Ishikawa (cell line): Measurements from ENCODE around the gene NFIB.

ENCODE experiments used
- CEBPB ChIP-seq: IDR thresholded peaks from 2 replicates; pipeline ENCODE4 v1.6.1; 2012
- CREB1 ChIP-seq: IDR thresholded peaks from 2 replicates; pipeline ENCODE4 v1.6.1; 2012; ENCODE audit warnings: low read depth
- EGR1 ChIP-seq: IDR thresholded peaks from 2 replicates; pipeline ENCODE4 v1.6.1; 2012
- EP300 ChIP-seq: IDR thresholded peaks from 2 replicates; pipeline ENCODE4 v1.6.1; 2012; ENCODE audit warnings: borderline replicate concordance
- FOXM1 ChIP-seq: IDR thresholded peaks from 2 replicates; pipeline ENCODE4 v1.6.1; 2012; ENCODE audit warnings: low read depth, borderline replicate concordance
- NFIC ChIP-seq: IDR thresholded peaks from 2 replicates; pipeline ENCODE4 v1.6.1; 2012
- RAD21 ChIP-seq: IDR thresholded peaks from 2 replicates; pipeline ENCODE4 v1.6.1; 2012; ENCODE audit warnings: low read depth
- TAF1 ChIP-seq: IDR thresholded peaks from 2 replicates; pipeline ENCODE4 v1.6.1; 2012; ENCODE audit warnings: low read depth, mild to moderate bottlenecking
- TCF12 ChIP-seq: IDR thresholded peaks from 2 replicates; pipeline ENCODE4 v1.6.1; 2012; ENCODE audit warnings: low read depth
- TEAD4 ChIP-seq: IDR thresholded peaks from 2 replicates; pipeline ENCODE4 v1.6.1; 2012
- YY1 ChIP-seq: IDR thresholded peaks from 2 replicates; pipeline ENCODE4 v1.6.1; 2012; ENCODE audit warnings: low read depth
- ZBTB7A ChIP-seq: IDR thresholded peaks from 2 replicates; pipeline ENCODE4 v1.6.1; 2012; ENCODE audit warnings: low read depth
- TF ChIP-seq, protein P1 (sequence below): IDR thresholded peaks from 2 replicates; pipeline ENCODE4 v1.6.1; 2012
- TF ChIP-seq, protein P2 (sequence below): IDR thresholded peaks from 2 replicates; pipeline ENCODE4 v1.6.1; 2012; ENCODE audit warnings: low read depth, mild to moderate bottlenecking
- TF ChIP-seq, protein P3 (sequence below): IDR thresholded peaks from 2 replicates; pipeline ENCODE4 v1.6.1; 2012

Gene NFIB

DNA sequence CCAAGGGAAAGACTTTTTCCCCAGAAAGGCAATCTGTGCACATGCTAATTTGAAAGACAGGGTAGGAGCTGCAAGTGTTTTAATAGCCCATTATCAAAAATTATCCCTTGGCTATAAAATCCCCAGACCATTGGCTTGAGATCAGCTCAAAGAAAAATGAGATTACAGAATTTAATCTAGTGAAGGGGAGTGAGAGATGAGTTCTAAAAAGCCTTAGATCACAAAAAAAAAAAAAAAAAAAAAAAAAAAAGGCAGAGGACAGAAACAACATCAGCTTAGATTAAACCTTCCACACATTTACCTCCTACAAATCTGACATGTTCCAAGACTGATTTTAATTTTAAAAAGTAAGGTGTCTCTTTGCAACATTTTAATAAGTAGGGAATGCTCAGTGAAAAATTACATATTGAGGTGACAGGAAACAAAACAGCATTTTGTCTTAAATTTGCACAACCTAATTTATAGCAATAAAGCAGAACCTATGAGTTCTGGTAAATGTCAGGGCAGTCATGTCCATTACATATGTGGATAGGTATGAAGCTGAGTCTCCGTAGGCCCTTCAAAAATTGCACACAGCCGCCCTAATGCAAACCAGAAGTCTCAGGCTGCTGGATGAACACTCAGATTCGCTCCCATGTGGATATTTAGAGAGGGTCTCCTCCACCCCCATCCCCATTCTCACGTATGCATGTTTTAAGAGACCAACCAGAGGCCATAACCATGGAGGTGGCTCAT is 43.4 kb downstream of the NFIB start:
- TF ChIP-seq TAF1 (no peak), CEBPB (no peak), RAD21 (no peak), FOXM1 (no peak), TCF12 (no peak)
- TF ChIP-seq, protein P1, sequence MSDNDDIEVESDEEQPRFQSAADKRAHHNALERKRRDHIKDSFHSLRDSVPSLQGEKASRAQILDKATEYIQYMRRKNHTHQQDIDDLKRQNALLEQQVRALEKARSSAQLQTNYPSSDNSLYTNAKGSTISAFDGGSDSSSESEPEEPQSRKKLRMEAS: no peak
- TF ChIP-seq, protein P2, sequence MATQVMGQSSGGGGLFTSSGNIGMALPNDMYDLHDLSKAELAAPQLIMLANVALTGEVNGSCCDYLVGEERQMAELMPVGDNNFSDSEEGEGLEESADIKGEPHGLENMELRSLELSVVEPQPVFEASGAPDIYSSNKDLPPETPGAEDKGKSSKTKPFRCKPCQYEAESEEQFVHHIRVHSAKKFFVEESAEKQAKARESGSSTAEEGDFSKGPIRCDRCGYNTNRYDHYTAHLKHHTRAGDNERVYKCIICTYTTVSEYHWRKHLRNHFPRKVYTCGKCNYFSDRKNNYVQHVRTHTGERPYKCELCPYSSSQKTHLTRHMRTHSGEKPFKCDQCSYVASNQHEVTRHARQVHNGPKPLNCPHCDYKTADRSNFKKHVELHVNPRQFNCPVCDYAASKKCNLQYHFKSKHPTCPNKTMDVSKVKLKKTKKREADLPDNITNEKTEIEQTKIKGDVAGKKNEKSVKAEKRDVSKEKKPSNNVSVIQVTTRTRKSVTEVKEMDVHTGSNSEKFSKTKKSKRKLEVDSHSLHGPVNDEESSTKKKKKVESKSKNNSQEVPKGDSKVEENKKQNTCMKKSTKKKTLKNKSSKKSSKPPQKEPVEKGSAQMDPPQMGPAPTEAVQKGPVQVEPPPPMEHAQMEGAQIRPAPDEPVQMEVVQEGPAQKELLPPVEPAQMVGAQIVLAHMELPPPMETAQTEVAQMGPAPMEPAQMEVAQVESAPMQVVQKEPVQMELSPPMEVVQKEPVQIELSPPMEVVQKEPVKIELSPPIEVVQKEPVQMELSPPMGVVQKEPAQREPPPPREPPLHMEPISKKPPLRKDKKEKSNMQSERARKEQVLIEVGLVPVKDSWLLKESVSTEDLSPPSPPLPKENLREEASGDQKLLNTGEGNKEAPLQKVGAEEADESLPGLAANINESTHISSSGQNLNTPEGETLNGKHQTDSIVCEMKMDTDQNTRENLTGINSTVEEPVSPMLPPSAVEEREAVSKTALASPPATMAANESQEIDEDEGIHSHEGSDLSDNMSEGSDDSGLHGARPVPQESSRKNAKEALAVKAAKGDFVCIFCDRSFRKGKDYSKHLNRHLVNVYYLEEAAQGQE: no peak

DNA sequence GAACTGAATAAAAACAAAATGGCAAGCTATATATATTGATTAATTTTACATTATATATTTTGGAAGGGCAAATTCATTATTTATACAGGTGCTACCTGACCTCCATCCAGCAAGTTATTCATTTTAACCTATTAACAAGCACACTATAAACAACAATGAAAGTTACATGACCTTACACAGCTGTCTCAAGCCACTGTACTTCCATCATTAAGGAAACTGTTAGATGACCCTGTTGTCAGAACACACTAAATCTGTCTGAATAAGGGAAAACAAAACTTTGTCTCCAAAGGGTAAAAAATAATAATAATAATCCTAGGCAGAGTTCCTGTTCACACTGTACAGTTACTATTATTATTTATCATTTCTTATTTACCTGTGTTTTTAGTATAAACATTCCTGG is 44.0 kb downstream of the NFIB start:
- no peak for TF ChIP-seq CREB1
- TF ChIP-seq TCF12: no peak
- no peak for TF ChIP-seq EP300
- no peak for TF ChIP-seq TAF1
- TF ChIP-seq YY1: no peak
- TF ChIP-seq, protein P3, sequence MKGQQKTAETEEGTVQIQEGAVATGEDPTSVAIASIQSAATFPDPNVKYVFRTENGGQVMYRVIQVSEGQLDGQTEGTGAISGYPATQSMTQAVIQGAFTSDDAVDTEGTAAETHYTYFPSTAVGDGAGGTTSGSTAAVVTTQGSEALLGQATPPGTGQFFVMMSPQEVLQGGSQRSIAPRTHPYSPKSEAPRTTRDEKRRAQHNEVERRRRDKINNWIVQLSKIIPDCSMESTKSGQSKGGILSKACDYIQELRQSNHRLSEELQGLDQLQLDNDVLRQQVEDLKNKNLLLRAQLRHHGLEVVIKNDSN: no peak
- TF ChIP-seq TEAD4: no peak
- no peak for TF ChIP-seq NFIC
- no peak for TF ChIP-seq FOXM1
- TF ChIP-seq RAD21: no peak
- TF ChIP-seq ZBTB7A: no peak
- TF ChIP-seq, protein P1: no peak
- TF ChIP-seq EGR1: no peak
- TF ChIP-seq, protein P2: no peak

DNA sequence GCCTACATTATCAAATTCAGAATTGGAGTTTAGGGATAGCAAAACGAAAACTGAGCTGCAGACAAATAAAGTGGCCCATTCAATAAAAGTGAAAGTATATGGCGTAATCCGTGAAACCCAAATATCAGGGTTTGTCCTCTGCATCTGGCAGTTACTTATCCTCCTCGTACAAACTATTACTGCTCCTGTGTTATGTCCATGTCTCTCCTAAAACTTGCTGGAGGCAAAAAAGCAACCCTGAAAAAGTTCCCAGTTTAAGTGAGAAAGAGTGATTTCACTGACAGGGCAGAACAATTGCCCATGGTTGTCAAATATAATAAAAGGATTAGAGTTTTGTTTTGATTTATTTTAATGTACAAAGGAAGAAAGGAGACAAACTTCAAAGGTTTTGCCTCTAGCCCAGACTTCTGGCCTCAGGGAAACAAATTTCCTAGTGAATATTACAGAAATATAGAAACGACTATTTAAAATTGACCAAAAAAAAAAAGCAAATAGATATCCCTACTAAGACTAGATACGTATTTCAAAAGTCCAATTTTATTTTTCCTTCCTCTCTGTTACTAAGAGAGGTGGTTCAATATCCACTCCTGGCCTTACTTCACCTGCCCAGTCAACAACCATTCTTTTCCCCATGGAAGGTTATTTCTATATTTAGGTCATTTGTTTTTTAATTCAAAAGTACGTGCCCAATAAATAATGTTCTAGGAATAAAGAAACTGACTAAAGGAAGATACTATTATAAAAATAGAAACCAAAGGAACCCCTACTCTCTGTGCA is 50.0 kb downstream of the NFIB start:
- TF ChIP-seq, protein P1: no peak
- TF ChIP-seq, protein P3: no peak
- no peak for TF ChIP-seq CREB1
- TF ChIP-seq RAD21: no peak
- TF ChIP-seq TAF1: no peak

DNA sequence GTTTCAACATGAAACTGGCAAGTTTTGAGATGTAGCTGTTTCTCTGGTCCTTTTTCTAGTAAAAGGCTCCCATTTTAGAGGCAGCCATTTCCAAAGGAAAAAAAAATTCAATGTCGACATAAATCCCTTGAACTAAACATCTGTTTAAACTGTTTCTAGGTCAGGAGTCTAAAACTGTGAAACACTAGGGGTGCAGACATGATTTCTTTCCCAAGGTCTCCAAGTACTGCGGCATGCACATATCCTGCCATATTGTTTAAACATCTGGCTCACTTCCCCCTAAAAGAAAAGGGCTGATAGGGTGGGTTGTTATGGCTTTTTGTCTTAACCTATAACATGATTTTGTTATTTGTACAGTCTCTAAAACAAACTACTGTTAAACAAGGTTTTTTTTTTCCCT is 51.1 kb downstream of the NFIB start:
- TF ChIP-seq CREB1 (no peak), TCF12 (no peak), RAD21 (no peak), EGR1 (no peak), FOXM1 (no peak), YY1 (no peak), TAF1 (no peak)

DNA sequence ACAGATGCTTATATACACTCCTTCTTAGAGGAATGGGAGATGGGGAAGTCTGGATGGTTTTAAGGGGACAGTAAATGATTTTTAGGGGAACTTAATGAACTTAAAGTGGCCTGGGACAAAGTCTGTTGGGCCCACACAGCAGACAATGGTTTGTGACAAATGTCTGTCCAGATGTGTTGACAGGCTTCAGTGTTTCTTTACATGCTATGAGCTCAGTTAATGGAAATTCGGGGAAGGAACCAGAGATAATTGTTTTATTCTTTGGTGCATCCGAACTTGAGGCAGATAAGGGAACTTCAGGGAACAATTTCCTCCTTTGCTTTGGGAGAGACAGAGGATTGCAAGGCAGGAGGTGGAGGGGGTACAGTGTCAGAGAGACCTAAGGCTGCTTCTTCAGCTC is 52.3 kb downstream of the NFIB start:
- no peak for TF ChIP-seq TAF1
- TF ChIP-seq RAD21: no peak
- no peak for TF ChIP-seq EP300
- no peak for TF ChIP-seq TEAD4
- TF ChIP-seq, protein P1: no peak
- no peak for TF ChIP-seq FOXM1
- no peak for TF ChIP-seq NFIC
- TF ChIP-seq CREB1: no peak
- TF ChIP-seq TCF12: no peak
- TF ChIP-seq CEBPB: no peak
- no peak for TF ChIP-seq YY1
- no peak for TF ChIP-seq ZBTB7A
- TF ChIP-seq, protein P2: no peak
- no peak for TF ChIP-seq EGR1
- TF ChIP-seq, protein P3: no peak
